ENCODE measurements around the gene MARCHF10.

GRCh38 chr17:62680541-62681052 lies 127.5 kb downstream of the MARCHF10 start:
- TF ChIP-seq POLR2A (IDR thresholded peaks at IDR 0.05; ENCODE audit: low read depth, low read length) (no peak), MYC (IDR thresholded peaks at IDR 0.05; ENCODE audit: low read depth, low read length) (no peak), CTCF (IDR thresholded peaks at IDR 0.05; ENCODE audit: extremely low read depth in 1 of 2, insufficient read depth in 1 of 2, low read depth in 1 of 2, low read length in 2 of 2) (no peak), MAX (IDR thresholded peaks at IDR 0.05; ENCODE audit: insufficient read depth, insufficient read length) (no peak), GATA2 (IDR thresholded peaks at IDR 0.05; ENCODE audit: insufficient read depth, insufficient read length, low read depth, low read length) (no peak), JUN (IDR thresholded peaks at IDR 0.05; ENCODE audit: borderline replicate concordance, insufficient read depth, insufficient read length, low read depth) (no peak)
